ENCODE data around the gene SF3B3. TPM values are rescaled to one million over a fixed set of nuclear protein-coding genes. Genes with fewer than 3 reads are reported as not detected.

The SF3B3 gene
- total RNA-seq, 1 experiment from 2014 or later = 253 TPM

DNA sequence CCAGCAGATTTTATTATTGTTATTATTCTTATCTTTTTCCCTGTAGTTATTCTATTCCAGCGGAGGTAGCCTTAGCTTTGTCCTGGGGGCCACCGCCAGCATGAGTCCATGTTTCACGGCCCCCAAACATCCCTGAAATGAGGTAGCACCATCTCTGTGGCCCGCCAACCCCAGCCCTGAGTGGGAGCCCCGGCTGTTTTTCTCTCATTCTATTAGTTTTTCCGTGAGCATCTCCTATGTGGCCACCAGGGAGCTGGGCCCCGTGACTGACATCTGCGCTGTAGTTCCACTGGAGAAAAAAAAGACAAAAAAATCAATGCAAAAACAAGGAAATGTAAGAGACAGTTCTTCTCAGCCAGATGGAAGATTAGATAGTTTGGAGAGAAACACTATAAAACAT lies 79.2 kb downstream of the SF3B3 start:
- Histone ChIP-seq H3K27me3 (ENCODE audit: control insufficient read depth, insufficient read depth, low read length) (no peaks in the 10 kb centered on the region), H3K36me3 (ENCODE audit: control insufficient read depth, insufficient read depth, low read length) (no peaks in the 10 kb centered on the region), H3K4me1 (ENCODE audit: control insufficient read depth, insufficient read depth, low read length) (no peaks in the 10 kb centered on the region), H3K4me3 (ENCODE audit: low read depth in 2 of 2, low read length in 2 of 2) (no peak overlapping the region), H3K27ac (ENCODE audit: low read length) (no peak overlapping the region), H3K9me3 (ENCODE audit: control insufficient read depth, insufficient read depth, low read depth, low read length) (no peaks in the 10 kb centered on the region)
- in situ Hi-C loops (cut with HindIII; ENCODE audit: low pct_unique_long_range_greater_than_20kb, low sequenced_read_pairs) = no loop called here
- DNase-seq (ENCODE audit: low read depth, low spot score) (no peak), ATAC-seq (no peak)
- ChIA-PET CTCF (interaction anchor here (0.7 kb wide), 1 partner anchor 85 kb away, joined by 3 read pairs; no protein-coding TSS in a partner anchor), POLR2A (no interaction called here)
- no TSS peak for BruUV-seq (replicated peaks)
- TF ChIP-seq, protein P1, sequence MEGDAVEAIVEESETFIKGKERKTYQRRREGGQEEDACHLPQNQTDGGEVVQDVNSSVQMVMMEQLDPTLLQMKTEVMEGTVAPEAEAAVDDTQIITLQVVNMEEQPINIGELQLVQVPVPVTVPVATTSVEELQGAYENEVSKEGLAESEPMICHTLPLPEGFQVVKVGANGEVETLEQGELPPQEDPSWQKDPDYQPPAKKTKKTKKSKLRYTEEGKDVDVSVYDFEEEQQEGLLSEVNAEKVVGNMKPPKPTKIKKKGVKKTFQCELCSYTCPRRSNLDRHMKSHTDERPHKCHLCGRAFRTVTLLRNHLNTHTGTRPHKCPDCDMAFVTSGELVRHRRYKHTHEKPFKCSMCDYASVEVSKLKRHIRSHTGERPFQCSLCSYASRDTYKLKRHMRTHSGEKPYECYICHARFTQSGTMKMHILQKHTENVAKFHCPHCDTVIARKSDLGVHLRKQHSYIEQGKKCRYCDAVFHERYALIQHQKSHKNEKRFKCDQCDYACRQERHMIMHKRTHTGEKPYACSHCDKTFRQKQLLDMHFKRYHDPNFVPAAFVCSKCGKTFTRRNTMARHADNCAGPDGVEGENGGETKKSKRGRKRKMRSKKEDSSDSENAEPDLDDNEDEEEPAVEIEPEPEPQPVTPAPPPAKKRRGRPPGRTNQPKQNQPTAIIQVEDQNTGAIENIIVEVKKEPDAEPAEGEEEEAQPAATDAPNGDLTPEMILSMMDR (IDR thresholded peaks at IDR 0.05) = no peak
- no peak for TF ChIP-seq POLR2AphosphoS5 (IDR thresholded peaks at IDR 0.05; ENCODE audit: low read depth, low read length)
- intact Hi-C loops (cut with micrococcal nuclease; ENCODE audit: unreplicated experiment) = no loop called here

GRCh38 chr16:70604407-70605282 lies 81.0 kb downstream of the SF3B3 start:
- in situ Hi-C loops (cut with HindIII; ENCODE audit: low pct_unique_long_range_greater_than_20kb, low sequenced_read_pairs) = no loop called here
- Histone ChIP-seq H3K36me3 (ENCODE audit: control insufficient read depth, insufficient read depth, low read length) (no peaks in the 10 kb centered on the region), H3K27me3 (ENCODE audit: control insufficient read depth, insufficient read depth, low read length) (no peaks in the 10 kb centered on the region), H3K27ac (ENCODE audit: low read length) (no peak overlapping the region), H3K4me1 (ENCODE audit: control insufficient read depth, insufficient read depth, low read length) (no peaks in the 10 kb centered on the region), H3K9me3 (ENCODE audit: control insufficient read depth, insufficient read depth, low read depth, low read length) (no peaks in the 10 kb centered on the region), H3K4me3 (ENCODE audit: low read depth in 2 of 2, low read length in 2 of 2) (no peak overlapping the region)
- BruUV-seq (replicated peaks) = no TSS peak
- intact Hi-C loops (cut with micrococcal nuclease; ENCODE audit: unreplicated experiment) = no loop called here
- ChIA-PET CTCF (no interaction called here), POLR2A (no interaction called here)
- TF ChIP-seq TCF7L2 (IDR thresholded peaks at IDR 0.05; ENCODE audit: low read depth, low read length) = no peak
- TF ChIP-seq REST (IDR thresholded peaks at IDR 0.05; ENCODE audit: insufficient read depth in 1 of 2, low read depth in 2 of 2, low read length in 1 of 2) = no peak
- TF ChIP-seq, protein P1 (IDR thresholded peaks at IDR 0.05) = no peak
- no peak for TF ChIP-seq SIN3A (IDR thresholded peaks at IDR 0.05; ENCODE audit: borderline replicate concordance, insufficient read depth, low read depth, low read length)
- no peak for TF ChIP-seq POLR2AphosphoS5 (IDR thresholded peaks at IDR 0.05; ENCODE audit: low read depth, low read length)
- no peak for DNase-seq (ENCODE audit: low read depth, low spot score)
- peak; percentile 65; the same call in 1 of the 2 replicates for ATAC-seq
